Measurements from ENCODE around the gene FRMD3. TPM values are rescaled to one million over a fixed set of nuclear protein-coding genes. Genes with fewer than 3 reads are reported as not detected.

FRMD3 gene
- polyA plus RNA-seq, 1 donor from 2014 or later, result 13.0 TPM

GRCh38 chr9:83454076-83454475, 84.1 kb downstream of the FRMD3 start:
- Histone ChIP-seq H3K36me3 (ENCODE audit: insufficient read depth, low read length) (no peaks in the 10 kb centered on the region), H3K27me3 (ENCODE audit: insufficient read depth, low read depth, low read length) (no peaks in the 10 kb centered on the region), H2AFZ (ENCODE audit: low read depth, low read length) (no peak overlapping the region), H3K4me3 (ENCODE audit: low read length) (no peak overlapping the region), H3K79me2 (replicated peaks; ENCODE audit: insufficient read depth, low read length) (no peaks in the 10 kb centered on the region), H3K4me2 (ENCODE audit: low read length) (no peak overlapping the region), H3F3A (ENCODE audit: insufficient read depth, low read length, poor library complexity, severe bottlenecking) (no peaks in the 10 kb centered on the region), H3K27ac (ENCODE audit: low read length) (no peak overlapping the region), H3K9me3 (ENCODE audit: low read length) (no peaks in the 10 kb centered on the region), H3K9ac (ENCODE audit: low read length) (no peak overlapping the region), H4K20me1 (ENCODE audit: insufficient read depth) (no peaks in the 10 kb centered on the region), H3K9me2 (ENCODE audit: insufficient read depth, low read length) (no peaks in the 10 kb centered on the region)
- TF ChIP-seq MXI1 (conservative IDR thresholded peaks at IDR 0.05; ENCODE audit: poor library complexity, severe bottlenecking) (no peak), CTCF (IDR thresholded peaks at IDR 0.05; ENCODE audit: poor library complexity, severe bottlenecking) (no peak), EP300 (conservative IDR thresholded peaks at IDR 0.05; ENCODE audit: poor library complexity, severe bottlenecking) (no peak), EZH2 (IDR thresholded peaks at IDR 0.05; ENCODE audit: borderline replicate concordance, insufficient read depth, low read length, poor library complexity, severe bottlenecking) (no peak), POLR2AphosphoS5 (IDR thresholded peaks at IDR 0.05) (no peak), SMC3 (conservative IDR thresholded peaks at IDR 0.05; ENCODE audit: poor library complexity) (no peak), RAD21 (conservative IDR thresholded peaks at IDR 0.05) (no peak)

DNA sequence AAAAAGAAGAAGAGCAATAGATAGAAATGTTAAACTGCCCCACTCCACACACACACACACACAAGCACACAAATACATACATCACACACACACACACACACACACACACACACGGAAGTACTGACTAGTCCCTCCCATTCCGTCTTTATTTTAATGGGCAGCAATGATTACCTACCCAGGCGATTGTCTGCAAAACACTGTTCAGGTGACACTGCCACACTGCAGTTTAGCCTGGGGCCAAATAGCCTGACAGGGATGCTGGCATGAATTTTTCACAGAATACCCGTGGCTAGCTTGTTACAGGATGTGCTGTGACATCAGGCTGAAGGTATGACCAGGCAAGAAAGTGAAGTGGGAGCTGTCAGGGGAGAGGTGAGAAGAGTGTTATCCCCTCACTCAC, 86.9 kb downstream of the FRMD3 start:
- no peaks in the 10 kb centered on the region for H3K9me3 ChIP-seq (ENCODE audit: low read length)
- H3K4me2 ChIP-seq (ENCODE audit: low read length), result no peak overlapping the region
- H3K27ac ChIP-seq (ENCODE audit: low read length), result no peak overlapping the region
- no peaks in the 10 kb centered on the region for H4K20me1 ChIP-seq (ENCODE audit: insufficient read depth)
- no peaks in the 10 kb centered on the region for H3K9me2 ChIP-seq (ENCODE audit: insufficient read depth, low read length)
- H3K36me3 ChIP-seq (ENCODE audit: insufficient read depth, low read length), result no peaks in the 10 kb centered on the region
- H3K4me3 ChIP-seq (ENCODE audit: low read length), result no peak overlapping the region
- no peaks in the 10 kb centered on the region for H3K27me3 ChIP-seq (ENCODE audit: insufficient read depth, low read depth, low read length)
- no peak overlapping the region for H2AFZ ChIP-seq (ENCODE audit: low read depth, low read length)
- H3F3A ChIP-seq (ENCODE audit: insufficient read depth, low read length, poor library complexity, severe bottlenecking), result no peaks in the 10 kb centered on the region
- H3K9ac ChIP-seq (ENCODE audit: low read length), result no peak overlapping the region
- no peak for TF ChIP-seq SMC3 (conservative IDR thresholded peaks at IDR 0.05; ENCODE audit: poor library complexity)
- TF ChIP-seq TAF1 (IDR thresholded peaks at IDR 0.05; ENCODE audit: low read depth), result no peak
- no peak for TF ChIP-seq MXI1 (conservative IDR thresholded peaks at IDR 0.05; ENCODE audit: poor library complexity, severe bottlenecking)
- no peak for TF ChIP-seq EZH2 (IDR thresholded peaks at IDR 0.05; ENCODE audit: borderline replicate concordance, insufficient read depth, low read length, poor library complexity, severe bottlenecking)
- TF ChIP-seq CTCF (IDR thresholded peaks at IDR 0.05; ENCODE audit: poor library complexity, severe bottlenecking), result no peak
- no peak for TF ChIP-seq POLR2AphosphoS5 (IDR thresholded peaks at IDR 0.05)
- TF ChIP-seq EP300 (conservative IDR thresholded peaks at IDR 0.05; ENCODE audit: poor library complexity, severe bottlenecking), result no peak
- TF ChIP-seq, protein P1, sequence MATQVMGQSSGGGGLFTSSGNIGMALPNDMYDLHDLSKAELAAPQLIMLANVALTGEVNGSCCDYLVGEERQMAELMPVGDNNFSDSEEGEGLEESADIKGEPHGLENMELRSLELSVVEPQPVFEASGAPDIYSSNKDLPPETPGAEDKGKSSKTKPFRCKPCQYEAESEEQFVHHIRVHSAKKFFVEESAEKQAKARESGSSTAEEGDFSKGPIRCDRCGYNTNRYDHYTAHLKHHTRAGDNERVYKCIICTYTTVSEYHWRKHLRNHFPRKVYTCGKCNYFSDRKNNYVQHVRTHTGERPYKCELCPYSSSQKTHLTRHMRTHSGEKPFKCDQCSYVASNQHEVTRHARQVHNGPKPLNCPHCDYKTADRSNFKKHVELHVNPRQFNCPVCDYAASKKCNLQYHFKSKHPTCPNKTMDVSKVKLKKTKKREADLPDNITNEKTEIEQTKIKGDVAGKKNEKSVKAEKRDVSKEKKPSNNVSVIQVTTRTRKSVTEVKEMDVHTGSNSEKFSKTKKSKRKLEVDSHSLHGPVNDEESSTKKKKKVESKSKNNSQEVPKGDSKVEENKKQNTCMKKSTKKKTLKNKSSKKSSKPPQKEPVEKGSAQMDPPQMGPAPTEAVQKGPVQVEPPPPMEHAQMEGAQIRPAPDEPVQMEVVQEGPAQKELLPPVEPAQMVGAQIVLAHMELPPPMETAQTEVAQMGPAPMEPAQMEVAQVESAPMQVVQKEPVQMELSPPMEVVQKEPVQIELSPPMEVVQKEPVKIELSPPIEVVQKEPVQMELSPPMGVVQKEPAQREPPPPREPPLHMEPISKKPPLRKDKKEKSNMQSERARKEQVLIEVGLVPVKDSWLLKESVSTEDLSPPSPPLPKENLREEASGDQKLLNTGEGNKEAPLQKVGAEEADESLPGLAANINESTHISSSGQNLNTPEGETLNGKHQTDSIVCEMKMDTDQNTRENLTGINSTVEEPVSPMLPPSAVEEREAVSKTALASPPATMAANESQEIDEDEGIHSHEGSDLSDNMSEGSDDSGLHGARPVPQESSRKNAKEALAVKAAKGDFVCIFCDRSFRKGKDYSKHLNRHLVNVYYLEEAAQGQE (IDR thresholded peaks at IDR 0.05; ENCODE audit: borderline replicate concordance), result no peak
- H3K79me2 ChIP-seq (replicated peaks; ENCODE audit: insufficient read depth, low read length), result no peaks in the 10 kb centered on the region

All from neural cell (in vitro differentiated cells).